NT2/D1 (cell line): ENCODE measurements around the gene GCK.

ENCODE experiments used
- SUZ12 ChIP-seq: IDR thresholded peaks from 2 replicates; pipeline ENCODE4 v1.6.1; 2011; ENCODE audit not compliant: insufficient read length, insufficient read depth; ENCODE audit errors: extremely low read depth
- YY1 ChIP-seq: IDR thresholded peaks from 2 replicates; pipeline ENCODE4 v1.6.1; 2011; ENCODE audit not compliant: insufficient read length, insufficient read depth
- ZNF274 ChIP-seq: IDR thresholded peaks from 2 replicates; pipeline ENCODE4 v1.6.1; 2011; ENCODE audit warnings: mild to moderate bottlenecking, low read depth, low read length

DNA sequence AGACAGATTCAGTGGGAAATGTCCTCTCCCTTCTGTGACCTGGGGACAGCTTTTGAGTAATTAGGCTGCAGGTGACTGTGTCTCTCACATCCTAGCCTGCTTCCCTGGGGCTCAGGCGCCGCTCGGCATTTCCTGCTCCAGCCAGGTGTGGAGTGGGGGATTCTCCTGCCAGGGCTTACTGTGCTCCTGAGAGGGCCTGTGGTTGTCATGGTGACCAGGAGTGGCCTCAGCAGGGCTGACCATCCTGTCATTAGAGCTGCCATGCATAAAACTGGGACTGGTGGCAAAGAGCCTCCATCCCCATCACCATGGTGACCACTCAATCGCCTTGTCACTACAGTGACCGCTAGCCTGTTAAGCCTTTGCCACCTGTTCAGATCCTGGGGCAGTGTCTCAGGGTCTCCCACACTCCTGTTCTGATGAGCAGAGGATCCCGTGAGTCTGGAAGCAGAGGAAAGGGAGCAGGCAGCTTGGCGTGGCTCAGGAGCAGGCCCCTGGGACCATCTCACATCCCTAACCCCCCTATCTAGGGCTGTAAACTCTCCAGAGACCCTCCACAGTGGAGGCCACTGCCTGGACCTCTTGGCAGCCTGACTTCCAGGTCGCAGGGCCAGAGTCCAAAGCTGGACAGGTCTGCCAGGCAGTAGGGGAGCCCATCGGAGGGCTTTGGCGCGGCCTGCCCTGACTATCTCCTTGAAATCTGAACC is at the start of gene GCK:
- no peak for TF ChIP-seq SUZ12
- TF ChIP-seq ZNF274, result no peak
- TF ChIP-seq YY1, result no peak
